Activated naive CD8-positive, alpha-beta T cell treated with anti-CD3 and anti-CD28 coated beads, Interleukin-2, amount 10 ng/mL, durations not matched to agents 7 days and 5 days (primary cell): ENCODE measurements around the gene FAM114A2. TPM values are rescaled to one million over a fixed set of nuclear protein-coding genes. Genes with fewer than 3 reads are reported as not detected.

Source experiments
- ATAC-seq: fragments of 150-1000 bp; cut with Tn5 transposase; one replicate; pipeline ENCODE4 v1.10.0; 2021; ENCODE audit warnings: low read depth, moderate library complexity
- POLR2A ChIA-PET: fragments of 350-600 bp; sonication (Branson Sonifier 250); formaldehyde crosslinking; loops from one replicate; lab custom pipeline; 2021; ENCODE audit warnings: antibody characterized with exemption; lab: Charles Lee
- DNase-seq: peaks from one replicate; pipeline ENCODE4 v3.0.0; 2021
- H3K27ac Mint-ChIP-seq: one replicate; pipeline ENCODE4 v1.8.0; 2022; ENCODE audit warnings: mild to moderate bottlenecking, mixed read lengths
- H3K27me3 Mint-ChIP-seq: one replicate; pipeline ENCODE4 v1.8.0; 2022; ENCODE audit warnings: mild to moderate bottlenecking, moderate library complexity, mixed read lengths
- H3K36me3 Mint-ChIP-seq: one replicate; pipeline ENCODE4 v1.8.0; 2021; ENCODE audit warnings: mild to moderate bottlenecking, mixed read lengths
- H3K4me1 Mint-ChIP-seq: one replicate; pipeline ENCODE4 v1.8.0; 2021; ENCODE audit warnings: mixed read lengths
- H3K4me3 Mint-ChIP-seq: one replicate; pipeline ENCODE4 v1.8.0; 2022; ENCODE audit warnings: mild to moderate bottlenecking, moderate library complexity, mixed read lengths
- H3K9me3 Mint-ChIP-seq: one replicate; pipeline ENCODE4 v1.8.0; 2021; ENCODE audit warnings: mixed read lengths
- total RNA-seq, 2 experiments: library from RNA; stranded (reverse); gene quantifications; one replicate each; pipeline ENCODE4 v1.2.3, GENCODE V29; 2021

FAM114A2 gene
- total RNA-seq, 2 experiments from 2014 or later: 25.8 to 28.6 TPM

DNA sequence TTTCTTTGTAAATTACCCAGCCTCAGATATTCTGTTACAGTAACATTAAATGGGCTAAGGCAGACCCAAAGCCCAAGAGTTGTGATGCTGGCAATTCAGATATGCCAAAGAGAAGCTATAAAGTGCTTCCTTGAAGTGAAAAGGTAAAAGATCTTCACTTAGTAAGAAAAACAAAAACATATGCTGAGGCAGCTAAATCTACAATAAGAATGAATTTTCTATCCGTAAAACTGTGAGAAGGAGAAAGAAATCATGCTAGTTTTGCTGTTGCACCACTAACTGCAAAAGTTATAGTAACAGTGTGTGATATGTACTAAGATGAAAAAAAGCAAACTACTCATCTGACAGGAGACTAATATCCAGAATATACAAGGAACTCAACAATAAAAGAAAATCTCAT lies 39.9 kb downstream of the FAM114A2 start:
- H3K4me3 Mint-ChIP-seq: no peak overlapping the region
- POLR2A ChIA-PET: no interaction called here
- ATAC-seq: no peak
- H3K36me3 Mint-ChIP-seq: peaks cover 24% of the 10 kb centered on the region
- no peaks in the 10 kb centered on the region for H3K27me3 Mint-ChIP-seq
- DNase-seq: no peak
- H3K27ac Mint-ChIP-seq: no peak overlapping the region
- H3K4me1 Mint-ChIP-seq: no peaks in the 10 kb centered on the region
- H3K9me3 Mint-ChIP-seq: no peaks in the 10 kb centered on the region

DNA sequence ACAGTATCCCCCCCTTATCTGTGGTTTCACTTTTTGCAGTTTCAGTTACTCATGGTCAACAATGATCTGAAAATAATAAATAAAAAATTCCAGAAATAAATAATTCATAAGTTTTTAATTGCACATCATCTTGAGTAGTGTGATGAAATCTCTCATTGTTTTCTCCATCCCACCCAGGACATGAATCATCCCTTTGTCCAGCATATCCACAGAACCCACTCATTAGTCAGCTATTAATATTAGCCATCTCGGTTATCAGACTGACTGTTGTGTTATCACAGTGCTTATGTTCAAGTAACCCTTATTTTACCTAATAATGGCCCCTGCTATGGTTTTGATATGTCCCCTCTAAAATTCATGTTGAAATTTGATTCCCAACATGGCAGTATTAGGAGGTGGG lies 40.7 kb downstream of the FAM114A2 start:
- ATAC-seq (no peak), DNase-seq (no peak)
- Mint-ChIP-seq H3K9me3 (no peaks in the 10 kb centered on the region), H3K4me1 (no peaks in the 10 kb centered on the region), H3K4me3 (no peak overlapping the region), H3K27me3 (no peaks in the 10 kb centered on the region), H3K36me3 (peaks cover 24% of the 10 kb centered on the region), H3K27ac (no peak overlapping the region)
- POLR2A ChIA-PET: no interaction called here

GRCh38 chr5:153991168-153991567 lies 47.5 kb downstream of the FAM114A2 start:
- POLR2A ChIA-PET: no interaction called here

DNA sequence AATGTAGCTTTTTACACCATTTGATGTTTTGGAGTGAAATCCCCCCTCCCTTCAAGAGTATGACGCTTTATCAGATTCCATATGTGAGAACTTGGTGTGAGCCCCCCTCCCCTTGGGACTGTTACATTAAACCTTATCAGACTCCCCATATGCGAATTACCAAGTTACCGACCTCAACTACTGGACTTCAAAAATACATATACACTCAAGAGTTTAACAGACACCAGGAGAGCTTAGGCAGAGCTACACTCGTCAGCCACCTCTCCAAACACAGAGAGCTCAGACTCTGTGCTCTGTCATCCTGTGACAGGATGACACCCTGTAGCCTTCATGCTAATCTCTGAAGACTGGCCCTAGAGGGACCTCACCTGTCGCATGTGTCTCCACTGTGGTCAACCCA lies 50.2 kb downstream of the FAM114A2 start:
- H3K27me3 Mint-ChIP-seq: peaks cover under 1% of the 10 kb centered on the region
- H3K4me1 Mint-ChIP-seq: no peaks in the 10 kb centered on the region
- peaks cover 8% of the 10 kb centered on the region for H3K36me3 Mint-ChIP-seq
- DNase-seq (no peak), ATAC-seq (no peak)
- H3K9me3 Mint-ChIP-seq: no peaks in the 10 kb centered on the region
- POLR2A ChIA-PET: no interaction called here
- H3K27ac Mint-ChIP-seq: peak overlapping the region; percentile 3
- no peak overlapping the region for H3K4me3 Mint-ChIP-seq

More at GRCh38 chr5:153991168-153991567, 47.5 kb downstream of the FAM114A2 start:
- no peaks in the 10 kb centered on the region for H3K4me1 Mint-ChIP-seq
- ATAC-seq (no peak), DNase-seq (no peak)
- no peaks in the 10 kb centered on the region for H3K9me3 Mint-ChIP-seq
- no peaks in the 10 kb centered on the region for H3K27me3 Mint-ChIP-seq
- H3K27ac Mint-ChIP-seq: no peak overlapping the region
- peaks cover 14% of the 10 kb centered on the region for H3K36me3 Mint-ChIP-seq
- no peak overlapping the region for H3K4me3 Mint-ChIP-seq

DNA sequence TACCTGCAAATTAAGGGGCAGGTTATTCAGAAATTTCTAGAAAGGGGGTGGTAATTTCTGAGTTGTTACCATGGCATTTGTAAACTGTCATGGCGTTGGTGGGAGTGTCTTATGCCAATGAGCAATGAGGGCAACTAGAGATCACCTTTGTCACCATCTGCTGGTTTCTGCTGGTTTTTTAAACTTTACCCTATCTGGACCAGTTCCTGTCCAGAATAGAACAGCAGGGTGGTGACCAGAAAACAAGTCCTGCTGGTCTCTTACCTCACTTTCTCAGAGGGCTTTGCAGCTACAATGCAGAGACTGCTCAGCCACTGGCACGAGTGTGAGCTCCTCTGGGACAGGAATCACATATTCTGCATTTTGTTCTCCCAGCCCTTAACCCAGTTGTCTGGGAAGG lies 51.4 kb downstream of the FAM114A2 start:
- H3K27ac Mint-ChIP-seq: no peak overlapping the region
- peaks cover 2% of the 10 kb centered on the region for H3K27me3 Mint-ChIP-seq
- H3K4me3 Mint-ChIP-seq: no peak overlapping the region
- peaks cover 6% of the 10 kb centered on the region for H3K36me3 Mint-ChIP-seq
- no peaks in the 10 kb centered on the region for H3K9me3 Mint-ChIP-seq
- DNase-seq (no peak), ATAC-seq (no peak)
- no peaks in the 10 kb centered on the region for H3K4me1 Mint-ChIP-seq
- POLR2A ChIA-PET: no interaction called here

- ATAC-seq: no peak
- Mint-ChIP-seq H3K36me3 (no peaks in the 10 kb centered on the region), H3K27me3 (peaks cover 2% of the 10 kb centered on the region), H3K4me1 (no peaks in the 10 kb centered on the region), H3K4me3 (no peak overlapping the region), H3K9me3 (no peaks in the 10 kb centered on the region), H3K27ac (no peak overlapping the region)
- POLR2A ChIA-PET: no interaction called here
- DNase-seq: no peak
Observed at GRCh38 chr5:153985498-153985897, 53.2 kb downstream of the FAM114A2 start.

DNA sequence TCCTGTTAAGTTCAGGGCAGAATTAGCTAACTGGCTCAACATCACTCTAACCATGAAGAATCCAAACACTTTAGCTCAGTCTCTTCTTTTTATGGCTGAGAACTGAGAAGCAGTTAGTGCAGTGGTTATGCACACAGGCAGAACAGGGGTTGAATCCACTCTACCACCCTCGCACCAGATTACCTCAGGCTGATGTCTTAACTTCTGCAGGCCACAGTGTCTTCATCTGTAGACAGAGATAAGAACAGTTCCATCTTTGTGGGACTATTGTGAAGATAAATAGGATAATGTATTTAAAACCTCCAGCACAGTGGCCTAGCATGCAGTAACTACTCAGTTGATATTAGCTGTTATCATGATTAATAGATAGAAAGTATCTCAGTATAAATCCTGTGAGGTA lies 54.8 kb downstream of the FAM114A2 start:
- Mint-ChIP-seq H3K27me3 (peaks cover 2% of the 10 kb centered on the region), H3K9me3 (no peaks in the 10 kb centered on the region), H3K27ac (no peak overlapping the region), H3K4me1 (no peaks in the 10 kb centered on the region), H3K4me3 (no peak overlapping the region), H3K36me3 (no peaks in the 10 kb centered on the region)
- no peak for DNase-seq
- POLR2A ChIA-PET: no interaction called here
- ATAC-seq: no peak

DNA sequence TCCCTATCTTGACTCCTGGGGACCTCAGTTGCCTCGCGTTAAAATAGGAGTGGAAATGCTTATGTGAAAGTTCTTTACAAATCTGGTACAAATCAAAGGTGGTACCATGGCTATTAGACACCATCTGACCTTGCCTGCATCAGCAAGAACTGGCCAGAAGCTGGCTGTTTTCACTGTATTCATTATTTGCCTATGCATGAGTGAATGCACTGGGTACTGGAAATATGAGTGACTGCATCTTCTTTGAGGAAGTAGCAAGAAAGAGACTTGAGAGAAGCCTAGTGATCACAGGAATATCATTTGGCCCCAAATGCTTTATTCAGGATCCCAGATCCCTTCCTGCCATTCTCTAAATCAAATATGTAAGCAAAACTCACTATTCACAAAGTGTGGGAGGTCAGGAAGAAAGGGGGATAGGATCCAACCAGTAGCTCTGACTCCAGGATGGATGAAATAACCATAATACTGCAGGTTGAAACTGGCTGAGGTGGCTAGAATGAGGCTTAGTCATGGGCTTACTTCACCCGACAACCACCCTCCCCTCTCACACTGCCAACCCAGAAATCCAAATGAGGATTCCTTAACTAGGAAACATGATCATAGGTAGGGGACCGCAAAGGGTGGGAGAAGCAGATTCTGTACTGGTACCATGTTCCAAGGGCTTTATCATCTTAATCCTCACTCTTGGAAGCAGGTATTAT lies 56.7 kb downstream of the FAM114A2 start:
- DNase-seq (no peak), ATAC-seq (no peak)
- Mint-ChIP-seq H3K9me3 (no peaks in the 10 kb centered on the region), H3K27ac (no peak overlapping the region), H3K4me1 (no peaks in the 10 kb centered on the region), H3K27me3 (peaks cover 4% of the 10 kb centered on the region), H3K36me3 (no peaks in the 10 kb centered on the region), H3K4me3 (no peak overlapping the region)
- POLR2A ChIA-PET: no interaction called here

DNA sequence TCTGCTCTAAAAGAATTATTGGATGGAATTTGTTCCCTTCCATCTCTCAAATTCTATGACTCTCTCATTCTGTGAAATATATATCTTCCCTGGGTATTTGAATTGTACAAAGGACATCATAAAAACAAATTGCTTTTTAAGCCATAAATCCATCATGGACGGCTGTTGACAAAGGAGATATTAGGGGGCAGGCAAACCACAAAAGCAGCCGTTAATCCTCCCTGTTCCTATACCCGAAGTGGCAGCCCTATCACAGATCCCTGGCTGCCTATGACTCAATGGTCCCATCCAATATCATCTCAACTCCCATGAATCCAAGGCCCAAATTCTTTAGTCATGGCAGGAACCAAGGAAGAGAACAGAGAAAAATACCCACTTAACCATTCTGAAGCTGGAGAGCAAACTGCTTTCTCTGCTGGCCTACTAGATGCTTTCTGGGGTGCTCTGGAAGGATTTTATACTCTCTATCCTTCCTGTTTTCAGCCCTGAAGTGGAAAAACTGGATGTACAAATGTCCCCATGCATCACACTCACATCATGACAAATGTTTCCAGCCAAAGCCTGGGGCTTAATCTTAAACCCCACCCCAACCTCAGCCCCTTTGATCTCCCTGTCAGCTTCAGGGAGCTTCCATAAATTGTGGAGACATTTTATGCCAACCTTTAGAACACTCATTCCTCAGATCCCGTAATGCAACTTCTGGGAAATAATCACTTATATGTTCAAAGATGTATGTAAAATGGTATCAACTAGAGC lies 59.5 kb downstream of the FAM114A2 start:
- ATAC-seq: no peak
- H3K9me3 Mint-ChIP-seq: no peaks in the 10 kb centered on the region
- no peak overlapping the region for H3K27ac Mint-ChIP-seq
- peaks cover 1% of the 10 kb centered on the region for H3K4me1 Mint-ChIP-seq
- H3K4me3 Mint-ChIP-seq: no peak overlapping the region
- no peaks in the 10 kb centered on the region for H3K36me3 Mint-ChIP-seq
- peaks cover 11% of the 10 kb centered on the region for H3K27me3 Mint-ChIP-seq
- POLR2A ChIA-PET: no interaction called here
- no peak for DNase-seq

- Mint-ChIP-seq H3K27ac (no peak overlapping the region), H3K4me3 (no peak overlapping the region), H3K9me3 (no peaks in the 10 kb centered on the region), H3K36me3 (no peaks in the 10 kb centered on the region), H3K4me1 (peaks cover 4% of the 10 kb centered on the region), H3K27me3 (peaks cover 12% of the 10 kb centered on the region)
- no peak for ATAC-seq
- DNase-seq: no peak
- POLR2A ChIA-PET: interaction anchor here (1.0 to 1.2 kb wide), 3 partner anchors 63 to 262 kb away, joined by 3 to 4 read pairs (median 3); partner anchors contain the start of gene FAM114A2
Observed at GRCh38 chr5:153974813-153975163, 63.9 kb downstream of the FAM114A2 start.

GRCh38 chr5:153974131-153974812 lies 64.4 kb downstream of the FAM114A2 start:
- Mint-ChIP-seq H3K4me3 (no peak overlapping the region), H3K9me3 (no peaks in the 10 kb centered on the region), H3K4me1 (peaks cover 4% of the 10 kb centered on the region), H3K27me3 (peaks cover 12% of the 10 kb centered on the region), H3K27ac (no peak overlapping the region), H3K36me3 (no peaks in the 10 kb centered on the region)
- no peak for DNase-seq
- POLR2A ChIA-PET: interaction anchor here (1.1 to 1.2 kb wide), 2 partner anchors 64 to 263 kb away, joined by 3 to 4 read pairs; partner anchors contain the start of gene FAM114A2
- ATAC-seq: peak; percentile 42

GRCh38 chr5:153972240-153972639 lies 66.5 kb downstream of the FAM114A2 start:
- H3K27ac Mint-ChIP-seq: no peak overlapping the region
- H3K9me3 Mint-ChIP-seq: no peaks in the 10 kb centered on the region
- POLR2A ChIA-PET: no interaction called here
- no peak overlapping the region for H3K4me3 Mint-ChIP-seq
- H3K27me3 Mint-ChIP-seq: peaks cover 12% of the 10 kb centered on the region
- no peaks in the 10 kb centered on the region for H3K36me3 Mint-ChIP-seq
- peaks cover 4% of the 10 kb centered on the region for H3K4me1 Mint-ChIP-seq
- no peak for DNase-seq
- ATAC-seq: no peak

DNA sequence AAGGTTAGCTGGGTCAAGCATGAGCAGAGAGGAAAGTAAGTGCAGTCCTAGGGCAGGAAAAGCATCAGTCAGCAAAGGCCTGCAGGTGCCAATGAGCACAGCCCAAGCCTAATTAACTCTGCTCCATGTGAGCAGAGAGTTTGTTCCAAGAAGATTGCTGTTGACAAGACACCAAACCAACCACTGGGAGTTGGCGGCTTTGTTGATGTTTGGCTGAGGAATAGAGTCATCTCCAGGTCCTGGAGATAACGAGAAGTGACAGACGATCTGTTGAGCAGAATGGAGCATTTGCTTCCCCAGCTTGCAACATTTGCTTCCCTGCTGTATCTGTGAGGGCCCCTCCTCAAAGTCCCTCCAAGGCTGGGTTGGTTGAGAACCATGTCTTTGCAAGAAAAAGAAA lies 68.2 kb downstream of the FAM114A2 start:
- POLR2A ChIA-PET: no interaction called here
- Mint-ChIP-seq H3K4me3 (no peak overlapping the region), H3K27ac (no peak overlapping the region), H3K27me3 (peaks cover 5% of the 10 kb centered on the region), H3K4me1 (peaks cover 4% of the 10 kb centered on the region), H3K36me3 (no peaks in the 10 kb centered on the region), H3K9me3 (no peaks in the 10 kb centered on the region)
- DNase-seq (no peak), ATAC-seq (no peak)

GRCh38 chr5:153969563-153969895 lies 69.2 kb downstream of the FAM114A2 start:
- POLR2A ChIA-PET: no interaction called here
- no peaks in the 10 kb centered on the region for H3K9me3 Mint-ChIP-seq
- peaks cover 3% of the 10 kb centered on the region for H3K27me3 Mint-ChIP-seq
- no peak overlapping the region for H3K27ac Mint-ChIP-seq
- no peak overlapping the region for H3K4me3 Mint-ChIP-seq
- no peak for DNase-seq
- H3K36me3 Mint-ChIP-seq: no peaks in the 10 kb centered on the region
- no peak for ATAC-seq
- H3K4me1 Mint-ChIP-seq: peaks cover 2% of the 10 kb centered on the region
